8988T (cell line): ENCODE data around the gene UBE2E2.
"Not testable (repeated sequence)": the region's sequence is repeated elsewhere in the genome, so short reads cannot be mapped to it uniquely, and the experiment has no call there.

Source experiments
- DNase-seq: peaks from one replicate; pipeline ENCODE4 v3.0.0; 2011

The UBE2E2 gene

DNA sequence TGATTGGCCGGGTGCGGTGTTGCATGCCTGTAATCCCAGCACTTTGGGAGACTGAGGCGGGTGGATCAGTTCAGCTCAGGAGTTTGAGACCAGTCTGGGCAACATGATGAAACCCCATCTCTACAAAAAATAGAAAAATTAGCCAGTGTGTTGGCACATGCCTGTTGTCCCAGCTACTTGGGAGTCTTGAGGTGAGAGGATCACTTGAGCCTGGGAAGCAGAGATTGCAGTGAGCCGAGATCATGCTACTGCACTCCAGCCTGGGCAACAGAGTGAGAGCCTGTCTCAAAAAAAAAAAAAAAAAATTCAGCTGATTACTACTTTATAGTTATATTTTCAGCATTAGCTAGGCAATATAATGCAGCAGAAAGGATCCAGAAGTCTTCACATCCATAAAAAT is 133.7 kb downstream of the UBE2E2 start:
- DNase-seq = not testable (repeated sequence)

DNA sequence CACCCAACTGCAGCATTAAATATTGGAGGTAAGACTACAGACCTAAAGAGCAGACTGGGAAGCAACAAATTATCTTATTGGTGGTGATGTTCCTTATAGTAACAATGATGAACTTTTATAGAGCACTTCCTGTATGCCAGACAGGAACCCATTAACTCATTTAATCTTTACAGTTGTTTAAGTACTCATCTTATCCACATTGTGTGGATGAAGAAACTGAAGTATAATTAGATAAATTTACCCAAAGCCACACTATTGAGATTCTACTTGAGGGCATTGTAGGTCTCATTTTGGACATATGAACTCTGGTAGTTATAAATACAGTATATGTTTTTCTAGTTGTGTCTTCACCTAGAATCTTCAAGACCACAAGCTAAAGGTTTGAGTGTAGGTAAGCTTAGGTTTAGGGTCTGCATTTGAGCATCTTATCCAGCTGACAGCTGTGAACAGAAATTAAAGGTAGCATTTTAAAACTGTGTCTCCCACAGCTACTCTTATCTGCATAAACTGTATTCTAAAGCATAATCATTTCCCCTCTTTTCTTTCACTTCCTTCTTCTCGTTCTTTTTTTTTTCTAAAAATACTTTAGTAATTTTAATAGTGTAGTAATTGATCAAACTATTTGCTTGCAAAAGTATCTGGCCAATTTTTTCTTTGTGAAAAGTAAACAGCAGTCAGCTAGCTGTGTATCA is 138.2 kb downstream of the UBE2E2 start:
- no peak for DNase-seq

DNA sequence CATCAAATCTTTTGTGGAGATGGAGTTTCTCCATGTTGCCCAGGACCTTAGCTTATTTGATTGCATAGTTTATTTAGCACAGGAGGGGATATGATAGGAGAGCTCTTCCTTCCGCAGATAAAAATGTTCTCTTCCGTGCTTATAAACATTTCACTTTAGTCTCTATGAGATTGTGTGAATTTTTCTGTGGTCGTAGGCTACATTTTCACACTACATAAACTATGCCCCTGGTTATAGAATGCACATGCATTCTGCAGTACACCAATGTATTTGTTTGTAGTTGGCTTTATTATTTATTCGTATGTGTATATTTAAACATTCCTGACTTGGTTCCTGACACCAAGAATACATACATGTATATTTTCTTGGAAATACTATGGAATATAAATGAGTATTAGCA is 139.2 kb downstream of the UBE2E2 start:
- DNase-seq = no peak

DNA sequence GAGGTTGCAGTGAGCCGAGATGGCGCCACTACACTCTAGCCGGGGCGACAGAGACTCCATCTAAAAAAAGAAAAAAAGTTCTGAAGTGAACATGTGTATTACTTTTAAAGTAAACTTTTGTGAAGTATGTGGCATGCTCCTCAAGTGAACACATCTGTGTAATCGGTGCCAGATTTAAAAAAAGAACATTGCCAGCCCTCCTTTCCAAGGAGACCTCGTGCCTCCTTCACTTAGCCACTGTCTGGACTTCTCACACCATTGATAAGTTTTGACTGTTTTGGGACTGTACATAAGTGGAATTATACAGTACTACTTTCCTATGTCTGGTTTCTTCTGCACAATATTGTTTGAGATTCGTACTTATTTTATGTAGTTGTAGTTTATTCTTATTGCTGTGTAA is 140.4 kb downstream of the UBE2E2 start:
- no peak for DNase-seq

DNA sequence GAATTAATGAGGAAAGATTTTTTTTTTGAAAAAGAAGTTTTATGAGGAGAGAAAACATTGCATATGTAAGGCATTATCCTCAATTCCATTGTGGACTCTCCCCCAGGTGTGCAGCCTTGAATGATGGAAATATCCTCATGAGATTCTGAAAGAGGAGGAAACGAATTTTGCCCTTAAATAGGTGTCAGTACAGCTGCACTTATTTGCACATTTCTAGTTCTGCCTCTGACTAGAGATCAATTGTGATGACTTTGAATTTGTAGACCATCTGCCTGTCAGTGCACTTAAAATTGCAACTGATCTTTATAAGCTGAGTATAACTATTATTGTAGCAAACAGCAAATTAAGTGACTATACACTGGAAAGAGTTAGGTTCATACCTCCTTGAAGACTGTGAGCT is 141.8 kb downstream of the UBE2E2 start:
- DNase-seq = no peak

DNA sequence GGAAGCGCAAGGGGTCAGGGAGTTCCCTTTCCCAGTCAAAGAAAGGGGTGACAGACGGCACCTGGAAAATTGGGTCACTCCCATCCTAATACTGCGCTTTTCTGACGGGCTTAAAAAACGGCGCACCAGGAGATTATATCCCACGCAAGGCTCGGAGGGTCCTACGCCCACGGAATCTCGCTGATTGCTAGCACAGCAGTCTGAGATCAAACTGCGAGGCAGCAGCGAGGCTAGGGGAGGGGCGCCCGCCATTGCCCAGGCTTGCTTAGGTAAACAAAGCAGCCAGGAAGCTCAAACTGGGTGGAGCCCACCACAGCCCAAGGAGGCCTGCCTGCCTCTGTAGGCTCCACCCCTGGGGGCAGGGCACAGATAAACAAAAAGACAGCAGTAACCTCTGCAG is 146.3 kb downstream of the UBE2E2 start:
- not testable (repeated sequence) for DNase-seq

DNA sequence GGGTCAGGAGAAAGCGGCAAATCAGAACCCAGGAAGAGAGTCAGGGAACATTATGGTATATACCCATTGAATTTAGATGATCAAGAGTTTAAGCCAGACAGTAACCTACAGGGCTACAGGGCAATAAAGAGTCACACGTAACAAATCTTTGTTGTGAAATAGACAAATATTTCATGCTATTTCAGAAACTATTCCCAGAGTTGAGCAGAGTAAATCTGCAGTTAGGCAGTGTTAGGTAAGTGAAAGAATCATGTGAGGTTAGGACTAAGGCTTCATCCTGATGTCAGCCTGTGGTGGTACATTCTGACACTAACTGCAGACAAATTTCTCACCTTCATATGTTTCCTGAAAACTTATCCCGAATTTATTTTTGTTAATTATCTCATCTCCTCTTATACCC is 153.0 kb downstream of the UBE2E2 start:
- DNase-seq = no peak

DNA sequence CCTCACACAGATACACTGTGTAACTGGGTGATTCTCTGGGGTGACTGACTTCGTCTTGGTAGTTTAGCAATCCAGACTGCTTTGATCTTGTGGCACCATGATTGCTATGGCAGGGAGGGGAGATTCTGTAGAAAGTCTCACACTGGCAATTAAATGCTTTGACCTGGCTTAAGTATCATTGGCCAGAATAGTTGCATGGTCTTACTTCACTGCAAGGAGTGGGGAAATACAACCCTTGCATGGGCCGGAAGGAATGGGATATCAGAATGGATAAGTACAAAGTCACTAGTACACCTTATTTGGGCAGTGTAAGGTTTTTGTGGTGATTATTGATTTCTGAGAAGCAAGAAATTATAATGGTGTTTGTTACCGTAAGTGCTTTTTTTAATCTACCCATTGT is 153.8 kb downstream of the UBE2E2 start:
- no peak for DNase-seq

DNA sequence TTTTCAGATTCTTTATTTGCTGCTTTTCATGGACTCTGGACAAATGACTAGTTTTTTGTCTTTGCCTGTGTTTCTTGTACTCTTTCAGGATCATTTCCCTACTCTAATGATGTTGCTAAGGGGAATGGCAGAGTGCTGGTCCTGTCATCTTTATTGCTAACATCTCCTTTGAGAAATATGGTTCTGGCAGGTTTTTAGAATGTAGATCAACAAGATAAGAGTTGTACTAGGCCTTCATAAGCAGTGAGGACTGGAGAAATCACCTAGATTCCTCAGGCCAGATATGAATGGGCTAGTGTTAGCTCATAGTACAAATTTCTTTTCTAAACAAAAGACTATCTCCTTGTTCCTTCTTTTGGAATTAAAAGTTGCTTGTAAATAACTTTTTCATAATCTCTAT is 156.0 kb downstream of the UBE2E2 start:
- no peak for DNase-seq

DNA sequence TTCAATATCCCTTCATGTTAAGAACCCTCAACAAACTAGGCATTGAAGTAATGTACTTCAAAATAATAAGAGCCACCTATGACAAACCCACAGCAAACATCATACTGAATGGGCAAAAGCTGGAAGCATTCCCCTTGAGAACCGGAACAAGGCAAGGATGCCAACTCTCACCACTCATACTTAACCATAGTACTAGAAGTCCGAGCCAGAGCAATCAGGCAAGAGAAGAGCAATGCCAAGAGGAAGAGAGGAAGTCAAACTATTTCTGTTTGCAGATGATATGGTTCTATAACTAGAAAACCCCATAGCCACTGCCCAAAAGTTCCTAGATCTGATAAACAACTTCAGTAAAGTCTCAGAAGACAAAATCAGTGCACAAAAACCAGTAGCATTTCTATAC is 161.9 kb downstream of the UBE2E2 start:
- DNase-seq = no peak

DNA sequence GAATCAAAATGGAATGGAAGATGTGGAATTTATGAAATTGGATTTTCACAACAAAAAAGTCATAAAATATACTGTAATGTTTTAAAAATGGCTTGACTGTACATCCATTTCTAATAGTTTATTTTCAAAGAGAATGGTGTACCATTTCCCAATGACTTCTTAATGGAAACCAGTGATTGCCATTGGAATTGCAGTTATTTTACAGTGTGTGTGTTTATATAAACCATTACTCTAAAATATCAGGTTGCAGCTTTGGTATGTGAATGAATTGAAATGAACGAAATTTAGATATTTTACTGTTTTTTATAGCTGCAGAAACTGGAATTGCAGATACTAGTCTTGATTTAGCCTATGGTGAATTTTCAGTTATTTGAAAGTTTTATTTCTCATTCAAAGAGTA is 165.6 kb downstream of the UBE2E2 start:
- DNase-seq = no peak

DNA sequence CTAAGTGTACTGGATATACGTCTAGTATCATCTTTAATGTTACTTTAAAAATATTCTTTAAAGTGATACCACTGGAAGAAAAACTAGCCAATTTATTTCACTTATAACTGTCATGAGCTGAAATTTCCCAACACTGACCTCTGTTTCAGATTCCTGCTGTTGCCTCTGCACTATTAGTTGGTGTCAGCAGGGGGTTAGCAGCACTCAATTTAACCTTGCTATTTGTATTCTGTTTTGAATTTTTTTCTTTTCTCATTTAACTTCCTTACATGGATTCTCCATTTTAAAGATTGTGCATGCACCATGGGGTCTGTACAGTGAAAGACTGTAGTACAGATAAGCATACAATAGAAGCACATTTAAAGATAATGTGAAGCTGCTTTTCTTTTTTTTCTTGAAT is 169.2 kb downstream of the UBE2E2 start:
- DNase-seq = no peak

DNA sequence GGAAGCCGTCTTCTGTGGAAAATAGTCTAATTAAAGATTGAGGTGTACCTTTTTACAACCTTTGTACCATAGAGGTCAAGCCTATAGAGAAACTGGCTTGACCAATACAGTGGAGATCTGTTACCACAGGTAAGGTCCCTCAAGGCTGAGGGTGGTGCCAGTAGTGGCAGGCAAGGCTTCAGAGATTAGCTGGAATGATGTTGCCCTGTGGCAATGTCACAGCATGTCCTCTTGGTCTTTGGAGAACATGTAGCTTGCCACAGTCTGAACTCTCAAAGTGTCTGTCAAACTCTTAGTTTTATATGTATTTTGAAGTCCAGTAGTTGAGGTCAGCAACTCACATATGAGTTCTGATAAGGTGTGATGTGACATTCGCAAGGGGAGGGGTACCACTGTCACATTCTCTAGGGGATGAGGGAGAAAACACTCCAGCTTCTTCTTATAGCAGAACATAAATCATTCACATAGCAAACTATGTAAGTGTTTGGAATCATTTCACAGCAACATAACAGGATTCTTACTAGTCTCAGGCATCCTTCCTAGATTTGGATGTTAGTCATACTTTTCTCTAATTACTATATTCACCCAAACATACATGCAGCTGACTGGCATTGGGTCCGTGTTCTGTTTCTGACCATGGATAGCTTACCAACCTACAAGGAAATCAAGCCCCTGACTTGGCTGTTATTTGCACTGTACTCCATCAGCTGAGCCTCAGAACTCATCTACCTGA is 173.6 kb downstream of the UBE2E2 start:
- no peak for DNase-seq

DNA sequence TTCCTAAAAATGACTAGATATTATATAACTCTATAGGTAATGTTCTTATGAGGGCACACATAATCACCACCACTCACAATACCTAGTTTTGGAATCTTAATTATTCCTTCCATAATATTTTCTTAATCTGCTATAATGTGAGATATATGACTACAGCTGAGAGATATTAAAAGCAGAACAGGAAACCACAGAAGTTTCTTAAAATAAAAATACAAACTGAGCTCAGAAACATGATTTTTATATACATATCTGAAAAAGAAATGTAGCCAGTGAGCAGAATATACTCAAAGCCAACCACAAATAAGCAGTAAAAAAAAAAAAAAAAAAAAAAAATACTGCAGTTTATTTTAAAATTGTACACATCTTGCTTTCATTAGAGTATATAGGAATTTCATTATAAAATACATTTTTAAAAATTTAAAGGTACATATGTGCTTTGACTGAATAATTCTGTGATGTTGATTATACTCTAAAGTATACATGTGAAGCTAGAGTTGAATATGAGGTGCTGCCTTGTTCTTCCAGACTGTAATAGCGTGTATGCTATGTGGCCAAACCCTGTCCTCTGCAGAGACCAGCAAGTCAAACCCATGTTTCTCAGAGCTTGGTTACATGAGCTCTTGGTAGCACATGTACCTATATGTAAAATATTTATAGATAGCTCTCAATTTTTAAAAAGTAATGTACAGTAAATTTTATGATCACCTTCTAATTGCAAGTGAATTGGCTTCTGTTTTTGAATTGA is 175.0 kb downstream of the UBE2E2 start:
- DNase-seq = no peak

DNA sequence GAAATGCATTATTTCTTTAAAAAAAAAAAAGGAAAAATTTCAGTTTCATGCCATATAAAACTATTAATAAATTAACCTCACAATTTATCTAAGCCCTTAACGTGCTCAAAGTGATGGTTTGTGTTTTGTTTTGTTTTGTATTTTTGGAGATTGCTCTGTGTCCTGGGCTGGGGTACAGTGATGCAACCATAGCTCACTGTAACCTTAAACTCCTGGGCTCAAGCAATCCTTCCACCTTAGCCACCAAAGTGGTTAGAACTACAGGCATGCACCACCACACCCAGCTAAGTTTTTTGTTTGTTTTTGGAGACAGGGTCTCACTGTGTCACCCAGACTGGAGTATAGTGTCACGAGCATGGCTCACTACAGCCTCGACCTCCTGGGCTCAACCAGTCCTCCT is 180.7 kb downstream of the UBE2E2 start:
- no peak for DNase-seq

DNA sequence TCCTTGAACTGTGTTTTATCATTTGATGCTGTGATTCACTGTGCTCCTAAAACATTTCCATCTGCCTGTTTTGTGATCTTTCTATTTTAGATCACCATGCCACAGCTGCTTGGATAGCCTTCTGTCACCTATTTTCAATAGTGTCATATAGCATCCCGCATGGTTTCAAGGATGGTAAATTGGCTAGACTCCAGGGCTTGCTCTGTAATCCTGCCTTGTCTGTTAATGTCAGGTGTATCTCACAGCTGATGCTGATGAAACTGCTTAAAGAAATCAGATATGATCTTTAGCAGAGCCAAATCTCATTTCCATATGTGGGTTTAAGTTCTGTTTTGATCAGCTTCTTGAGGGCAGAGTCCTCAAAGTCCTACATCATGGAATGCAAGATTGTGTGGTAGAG is 182.2 kb downstream of the UBE2E2 start:
- DNase-seq = no peak

DNA sequence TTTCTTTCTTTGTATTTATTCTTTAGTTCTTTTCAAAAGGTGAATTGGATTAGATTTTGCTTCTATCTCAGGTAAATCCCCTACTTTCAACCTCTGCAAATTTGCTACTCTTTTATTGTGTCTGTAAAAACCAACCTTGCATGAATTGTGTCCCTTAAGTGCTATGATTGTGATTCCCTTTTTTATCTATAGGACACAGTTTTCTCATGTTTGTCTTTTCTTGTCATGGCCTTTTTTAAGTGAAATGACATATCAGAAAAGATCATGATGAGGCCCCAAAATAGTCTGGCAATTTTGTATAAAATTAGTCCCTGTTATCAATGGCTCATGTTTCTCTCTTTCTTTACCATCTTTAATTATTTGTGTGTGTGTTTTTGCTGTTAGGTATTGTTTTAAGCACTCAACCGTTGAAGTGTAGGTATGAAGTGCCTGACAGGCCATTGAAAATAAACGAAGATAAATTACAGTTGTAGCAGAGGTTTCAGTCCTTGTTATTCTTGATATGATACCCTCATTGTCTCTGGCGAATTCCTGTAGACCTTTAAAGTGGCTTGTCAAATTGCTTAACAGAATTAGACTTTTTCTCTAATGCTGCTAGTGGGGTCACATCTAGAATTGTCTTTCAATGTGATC is 184.3 kb downstream of the UBE2E2 start:
- no peak for DNase-seq

DNA sequence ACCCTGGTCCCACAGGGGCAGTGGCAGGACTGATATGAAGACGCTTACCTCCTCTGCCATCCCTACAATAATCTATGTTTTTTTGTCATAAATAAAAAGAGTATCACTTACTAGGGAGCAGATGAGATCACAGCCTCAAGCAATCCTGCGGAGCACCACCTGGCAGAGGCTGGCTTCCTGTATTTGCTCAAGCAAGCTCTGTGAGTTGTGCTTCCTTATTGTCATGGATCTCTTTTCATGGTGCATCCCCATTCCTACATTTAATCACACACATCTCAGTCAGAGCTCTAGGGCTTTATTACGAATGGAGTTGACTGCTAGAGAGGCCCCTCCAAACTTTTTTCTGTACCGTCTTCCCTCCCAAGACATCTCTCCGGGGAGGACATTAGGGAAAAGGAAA is 186.0 kb downstream of the UBE2E2 start:
- DNase-seq = no peak

DNA sequence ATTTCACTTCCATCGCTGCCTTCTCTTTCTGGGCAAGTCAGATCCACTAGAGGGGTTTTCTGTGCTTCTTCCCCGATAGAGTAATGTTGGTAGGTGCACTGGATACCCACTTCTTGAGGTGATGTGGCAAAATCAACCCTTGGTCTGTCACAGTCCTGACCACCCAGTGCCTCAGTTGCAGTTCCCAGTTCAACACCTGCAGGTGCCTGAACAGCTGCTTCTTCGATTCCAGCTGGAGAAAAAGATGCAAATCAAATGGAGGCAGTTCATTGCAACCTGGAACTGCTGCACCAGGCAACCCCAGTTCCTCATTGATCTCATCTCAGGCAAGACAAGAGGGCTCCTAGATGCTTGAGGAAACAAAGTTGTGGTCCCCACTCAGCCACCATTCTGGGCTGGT is 186.6 kb downstream of the UBE2E2 start:
- no peak for DNase-seq

DNA sequence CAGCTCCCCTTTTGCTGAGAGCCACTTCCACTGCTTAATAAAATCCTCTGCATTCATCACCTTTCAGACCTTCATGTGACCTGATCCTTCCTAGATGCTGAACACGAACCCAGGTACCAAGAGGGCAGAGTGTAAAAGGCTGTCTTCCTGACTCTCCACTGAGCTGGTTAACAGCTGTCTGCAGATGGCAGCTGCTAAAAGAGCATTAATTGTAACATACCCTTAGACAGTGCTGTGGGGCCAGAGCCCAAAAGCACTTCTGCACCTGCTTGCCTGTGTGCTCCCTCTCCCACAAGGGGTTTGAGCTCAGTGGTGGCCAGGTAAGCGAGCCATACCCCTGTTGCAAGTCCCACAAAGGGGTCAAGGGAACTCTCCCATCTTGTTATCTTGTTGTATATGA is 187.3 kb downstream of the UBE2E2 start:
- no peak for DNase-seq

DNA sequence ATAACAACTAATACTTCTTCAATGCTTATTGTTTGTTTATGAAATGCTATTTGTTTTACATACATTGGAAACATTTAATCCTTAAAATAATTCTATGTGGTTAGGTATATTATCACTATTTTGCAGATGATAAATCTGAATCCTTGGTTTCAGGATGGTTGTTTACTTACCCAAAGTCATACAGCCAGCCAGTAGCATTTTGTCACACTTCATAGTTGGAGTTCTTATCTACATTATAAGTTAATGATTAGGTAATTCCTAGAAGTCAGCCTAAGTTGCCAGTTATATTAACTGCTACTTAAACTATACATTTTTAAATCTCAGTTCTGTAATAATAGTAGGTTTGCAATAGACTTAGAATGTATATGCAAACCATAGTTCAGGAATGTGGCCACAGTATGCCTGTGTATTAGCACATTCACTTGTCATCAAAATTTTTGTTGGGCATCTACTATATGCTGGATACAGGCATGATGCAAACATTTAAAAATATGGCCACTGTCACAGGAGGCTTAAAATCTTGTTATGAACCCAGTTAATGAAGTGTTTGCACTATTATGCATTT is 187.9 kb downstream of the UBE2E2 start:
- DNase-seq = no peak

DNA sequence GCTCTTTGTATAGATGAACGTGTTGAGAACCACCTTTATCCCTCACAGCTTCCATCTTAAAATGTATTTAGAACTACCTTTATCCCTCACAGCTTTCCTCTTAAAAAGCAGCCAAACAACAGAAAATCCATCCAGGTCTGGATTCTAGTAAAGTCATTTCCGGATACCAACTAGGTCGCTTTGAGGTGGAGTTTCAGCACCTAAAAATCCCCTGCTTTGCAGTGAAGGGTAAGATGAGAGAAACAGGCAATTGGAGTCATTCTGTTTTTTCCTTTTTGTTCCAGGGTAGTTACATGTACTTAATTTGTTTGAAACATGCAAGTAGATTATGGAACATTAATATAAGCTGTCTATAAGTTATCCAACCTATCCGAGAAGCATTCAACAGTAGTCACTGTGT is 192.0 kb downstream of the UBE2E2 start:
- DNase-seq = no peak

DNA sequence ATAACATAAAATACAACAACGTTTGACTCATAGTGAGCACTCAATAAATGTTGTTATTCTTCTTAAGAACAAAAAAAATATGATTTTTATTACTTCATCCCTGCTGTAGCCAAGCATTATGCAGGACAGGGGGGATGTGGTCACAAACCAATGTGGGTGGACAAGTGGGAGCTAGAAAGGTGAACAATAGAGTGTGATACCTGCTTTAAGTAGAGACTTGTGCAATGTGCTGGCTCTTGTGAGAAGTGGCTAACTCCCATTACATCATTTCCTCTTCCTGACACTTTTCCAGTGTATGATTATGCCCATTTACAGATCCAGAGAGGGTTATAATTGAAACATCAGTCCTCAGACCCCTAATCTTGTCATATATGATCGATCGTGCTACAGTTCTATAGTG is 193.6 kb downstream of the UBE2E2 start:
- no peak for DNase-seq
